Mucosa of descending colon (tissue), 3 donors: ENCODE results near the gene PSKH1. TPM values are rescaled to one million over a fixed set of nuclear protein-coding genes. Genes with fewer than 3 reads are reported as not detected.
"Not testable (repeated sequence)": the region's sequence is repeated elsewhere in the genome, so short reads cannot be mapped to it uniquely, and the experiment has no call there.

ENCODE experiments used
- ATAC-seq: fragments of 200-7000 bp; cut with Tn5 transposase; one replicate; pipeline ENCODE4 v1.9.1; 2020; ENCODE audit warnings: mild to moderate bottlenecking, moderate library complexity
- DNase-seq, 3 donors: peaks; one replicate each; pipeline ENCODE4 v3.0.0-alpha.2; 2020
- H3K36me3 ChIP-seq: fragments of 200-600 bp; one replicate; pipeline ENCODE4 v1.8.0; 2021; ENCODE audit warnings: low read depth, mild to moderate bottlenecking
- H3K4me1 ChIP-seq: fragments of 200-600 bp; one replicate; pipeline ENCODE4 v1.8.0; 2021; ENCODE audit warnings: low read depth, mild to moderate bottlenecking
- H3K4me3 ChIP-seq: fragments of 200-600 bp; one replicate; pipeline ENCODE4 v1.8.0; 2021; ENCODE audit warnings: mild to moderate bottlenecking
- H3K9me3 ChIP-seq: fragments of 200-600 bp; one replicate; pipeline ENCODE4 v1.8.0; 2021; ENCODE audit warnings: mild to moderate bottlenecking
- intact Hi-C, 2 donors: fragments of 100-400 bp; cut with DNase I in 1 of 2; cut with micrococcal nuclease in 1 of 2; formaldehyde crosslinking; loops; one replicate each; pipeline versions ENCODE4 v1.11.0 to v1.11.1; 2022; cut with DNase I, micrococcal nuclease
- total RNA-seq, 3 donors: library from RNA; stranded (reverse); fragmentation: NEBNext Ultra II Directional in 2 of 3; extraction: Animal tissue kit (Norgen Biotek cat#: 25700) in 2 of 3; gene quantifications; one replicate each; pipeline versions ENCODE4 v1.2.1 to v1.2.4, GENCODE V29; 2021 to 2023
- TF ChIP-seq, protein P1 (sequence below): fragments of 200-600 bp; IDR thresholded peaks from one replicate; pipeline ENCODE4 v1.8.0; 2022; ENCODE audit warnings: antibody characterized with exemption, mild to moderate bottlenecking
- donor health status: DM: no; HTN: no; CAD: no; lungs with moderate emphysema.
- donor health status: DM: no; HTN: no; CAD: no.
- donor health status: DM: no; HTN: yes; CAD: no.

PSKH1 gene
- total RNA-seq, 3 donors from 2014 or later, result 33.8 to 43.3 (median 38.1) TPM

GRCh38 chr16:67968400-67969253 lies 75.6 kb downstream of the PSKH1 start, which contains the start of gene SLC12A4:
TSS of gene SLC12A4 (minus strand) at chr16:67968637. CDS start at chr16:67968553, 84 bp downstream.
- intact Hi-C loops, result no loop called here
- DNase-seq (peak; percentile 71 to 89 (median 86)), ATAC-seq (peak; percentile 93)
- Histone ChIP-seq H3K4me3 (peak within 1 kb of the TSS; percentile 59), H3K36me3 (no peaks in the 10 kb centered on the region), H3K9me3 (no peaks in the 10 kb centered on the region), H3K4me1 (peaks cover 13% of the 10 kb centered on the region)
- TF ChIP-seq, protein P1, sequence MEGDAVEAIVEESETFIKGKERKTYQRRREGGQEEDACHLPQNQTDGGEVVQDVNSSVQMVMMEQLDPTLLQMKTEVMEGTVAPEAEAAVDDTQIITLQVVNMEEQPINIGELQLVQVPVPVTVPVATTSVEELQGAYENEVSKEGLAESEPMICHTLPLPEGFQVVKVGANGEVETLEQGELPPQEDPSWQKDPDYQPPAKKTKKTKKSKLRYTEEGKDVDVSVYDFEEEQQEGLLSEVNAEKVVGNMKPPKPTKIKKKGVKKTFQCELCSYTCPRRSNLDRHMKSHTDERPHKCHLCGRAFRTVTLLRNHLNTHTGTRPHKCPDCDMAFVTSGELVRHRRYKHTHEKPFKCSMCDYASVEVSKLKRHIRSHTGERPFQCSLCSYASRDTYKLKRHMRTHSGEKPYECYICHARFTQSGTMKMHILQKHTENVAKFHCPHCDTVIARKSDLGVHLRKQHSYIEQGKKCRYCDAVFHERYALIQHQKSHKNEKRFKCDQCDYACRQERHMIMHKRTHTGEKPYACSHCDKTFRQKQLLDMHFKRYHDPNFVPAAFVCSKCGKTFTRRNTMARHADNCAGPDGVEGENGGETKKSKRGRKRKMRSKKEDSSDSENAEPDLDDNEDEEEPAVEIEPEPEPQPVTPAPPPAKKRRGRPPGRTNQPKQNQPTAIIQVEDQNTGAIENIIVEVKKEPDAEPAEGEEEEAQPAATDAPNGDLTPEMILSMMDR, result no peak

DNA sequence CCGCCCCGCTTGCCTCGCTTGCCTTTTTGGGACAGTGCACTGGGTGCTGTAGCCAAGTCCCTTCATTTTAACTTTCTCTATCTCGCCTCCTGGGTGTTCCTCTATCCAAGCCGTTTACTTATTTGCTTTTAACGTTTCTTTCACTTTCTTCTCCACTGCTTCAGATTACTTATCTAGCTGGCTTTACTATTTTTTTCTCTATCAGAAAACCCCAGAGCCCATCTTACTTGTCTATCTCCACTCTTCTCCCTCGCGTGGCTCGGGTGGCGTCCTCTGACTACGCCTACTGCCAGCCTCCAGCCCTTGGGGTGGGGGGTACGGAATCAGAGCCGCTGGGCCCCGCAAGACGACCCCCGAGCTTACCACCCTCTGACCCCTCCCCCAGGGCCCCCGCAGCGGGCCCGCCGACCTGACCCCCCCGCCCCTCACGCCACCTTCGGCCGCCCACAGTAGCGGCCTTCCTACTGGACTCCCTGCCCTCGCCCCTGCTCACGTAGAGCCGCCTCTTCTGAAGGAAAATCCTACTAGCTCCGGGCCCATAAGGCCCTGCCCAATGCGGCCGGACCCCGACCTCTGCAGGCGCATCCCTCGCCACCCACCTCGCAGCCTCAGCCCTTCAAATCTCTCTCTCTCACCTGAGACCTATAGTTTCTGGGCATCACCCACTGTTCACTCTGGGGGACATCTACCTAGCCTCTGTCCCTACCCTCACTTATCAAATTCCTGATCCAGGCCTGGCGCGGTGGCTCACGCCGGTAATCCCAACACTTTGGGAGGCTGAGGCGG lies 76.4 kb downstream of the PSKH1 start:
- Histone ChIP-seq H3K4me3 (no peak overlapping the region), H3K9me3 (no peaks in the 10 kb centered on the region), H3K4me1 (peaks cover 13% of the 10 kb centered on the region), H3K36me3 (no peaks in the 10 kb centered on the region)
- DNase-seq, result no peak
- TF ChIP-seq, protein P1, result no peak
- intact Hi-C loops, result no loop called here
- ATAC-seq, result peak; percentile 32

- DNase-seq (no peak), ATAC-seq (no peak)
- TF ChIP-seq, protein P1, result no peak
- intact Hi-C loops, result no loop called here
- Histone ChIP-seq H3K4me3 (no peak overlapping the region), H3K4me1 (peaks cover 12% of the 10 kb centered on the region), H3K36me3 (no peaks in the 10 kb centered on the region), H3K9me3 (no peaks in the 10 kb centered on the region)
Observed at GRCh38 chr16:67971111-67971510, 78.1 kb downstream of the PSKH1 start.

DNA sequence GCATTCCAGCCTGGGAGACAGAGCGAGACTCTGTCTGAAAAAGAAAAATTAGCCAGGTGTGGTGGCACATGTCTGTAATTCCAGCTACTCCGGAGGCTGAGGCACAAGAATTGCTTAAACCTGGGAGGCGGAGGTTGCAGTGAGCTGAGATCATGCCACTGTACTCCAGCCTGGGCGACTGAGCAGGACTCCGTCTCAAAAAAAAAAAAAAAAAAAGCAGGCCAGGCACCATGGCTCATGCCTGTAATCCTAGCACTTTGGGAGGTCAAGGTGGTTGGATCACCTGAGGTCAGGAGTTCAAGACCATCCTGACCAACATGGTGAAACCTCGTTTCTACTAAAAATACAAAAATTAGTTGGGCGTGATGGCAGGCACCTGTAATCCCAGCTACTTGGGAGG lies 79.2 kb downstream of the PSKH1 start:
- intact Hi-C loops, H3K9me3 ChIP-seq, H3K36me3 ChIP-seq, DNase-seq, ATAC-seq, H3K4me1 ChIP-seq, H3K4me3 ChIP-seq: not testable (repeated sequence)

- Histone ChIP-seq H3K9me3 (no peaks in the 10 kb centered on the region), H3K36me3 (no peaks in the 10 kb centered on the region), H3K4me3 (no peak overlapping the region), H3K4me1 (no peaks in the 10 kb centered on the region)
- TF ChIP-seq, protein P1, result no peak
- ATAC-seq (peak; percentile 23), DNase-seq (no peak)
- intact Hi-C loops, result no loop called here
Observed at GRCh38 chr16:67975321-67976105, 82.5 kb downstream of the PSKH1 start.
